ENCODE measurements around the gene MAPK8. TPM values are rescaled to one million over a fixed set of nuclear protein-coding genes. Genes with fewer than 3 reads are reported as not detected.

Gene MAPK8
- total and polyA plus RNA-seq, 9 of the 15 experiments (the other 6 are each of a cell fraction or from before 2014, with no cell fraction given) = 6.4 to 159 (median 71.0) TPM

- TF ChIP-seq AFF1 (IDR thresholded peaks at IDR 0.05; ENCODE audit: low read depth in 1 of 2, partially characterized antibody in 2 of 2) (no peak), THRB (CRISPR knock-in tag; conservative IDR thresholded peaks at IDR 0.05) (no peak), KDM2B (CRISPR knock-in tag; IDR thresholded peaks at IDR 0.05) (no peak), FOXJ2 (tag; IDR thresholded peaks at IDR 0.05) (no peak), KLF13 (tag; IDR thresholded peaks at IDR 0.05; ENCODE audit: borderline replicate concordance, low read depth) (no peak), ZNF124 (CRISPR knock-in tag; IDR thresholded peaks at IDR 0.05) (no peak), ZBTB8A (IDR thresholded peaks at IDR 0.05; ENCODE audit: partially characterized antibody) (no peak), NR1H2 (CRISPR knock-in tag; IDR thresholded peaks at IDR 0.05) (no peak), ZNF133 (CRISPR knock-in tag; IDR thresholded peaks at IDR 0.05) (no peak)
- TF ChIP-seq, protein P1, sequence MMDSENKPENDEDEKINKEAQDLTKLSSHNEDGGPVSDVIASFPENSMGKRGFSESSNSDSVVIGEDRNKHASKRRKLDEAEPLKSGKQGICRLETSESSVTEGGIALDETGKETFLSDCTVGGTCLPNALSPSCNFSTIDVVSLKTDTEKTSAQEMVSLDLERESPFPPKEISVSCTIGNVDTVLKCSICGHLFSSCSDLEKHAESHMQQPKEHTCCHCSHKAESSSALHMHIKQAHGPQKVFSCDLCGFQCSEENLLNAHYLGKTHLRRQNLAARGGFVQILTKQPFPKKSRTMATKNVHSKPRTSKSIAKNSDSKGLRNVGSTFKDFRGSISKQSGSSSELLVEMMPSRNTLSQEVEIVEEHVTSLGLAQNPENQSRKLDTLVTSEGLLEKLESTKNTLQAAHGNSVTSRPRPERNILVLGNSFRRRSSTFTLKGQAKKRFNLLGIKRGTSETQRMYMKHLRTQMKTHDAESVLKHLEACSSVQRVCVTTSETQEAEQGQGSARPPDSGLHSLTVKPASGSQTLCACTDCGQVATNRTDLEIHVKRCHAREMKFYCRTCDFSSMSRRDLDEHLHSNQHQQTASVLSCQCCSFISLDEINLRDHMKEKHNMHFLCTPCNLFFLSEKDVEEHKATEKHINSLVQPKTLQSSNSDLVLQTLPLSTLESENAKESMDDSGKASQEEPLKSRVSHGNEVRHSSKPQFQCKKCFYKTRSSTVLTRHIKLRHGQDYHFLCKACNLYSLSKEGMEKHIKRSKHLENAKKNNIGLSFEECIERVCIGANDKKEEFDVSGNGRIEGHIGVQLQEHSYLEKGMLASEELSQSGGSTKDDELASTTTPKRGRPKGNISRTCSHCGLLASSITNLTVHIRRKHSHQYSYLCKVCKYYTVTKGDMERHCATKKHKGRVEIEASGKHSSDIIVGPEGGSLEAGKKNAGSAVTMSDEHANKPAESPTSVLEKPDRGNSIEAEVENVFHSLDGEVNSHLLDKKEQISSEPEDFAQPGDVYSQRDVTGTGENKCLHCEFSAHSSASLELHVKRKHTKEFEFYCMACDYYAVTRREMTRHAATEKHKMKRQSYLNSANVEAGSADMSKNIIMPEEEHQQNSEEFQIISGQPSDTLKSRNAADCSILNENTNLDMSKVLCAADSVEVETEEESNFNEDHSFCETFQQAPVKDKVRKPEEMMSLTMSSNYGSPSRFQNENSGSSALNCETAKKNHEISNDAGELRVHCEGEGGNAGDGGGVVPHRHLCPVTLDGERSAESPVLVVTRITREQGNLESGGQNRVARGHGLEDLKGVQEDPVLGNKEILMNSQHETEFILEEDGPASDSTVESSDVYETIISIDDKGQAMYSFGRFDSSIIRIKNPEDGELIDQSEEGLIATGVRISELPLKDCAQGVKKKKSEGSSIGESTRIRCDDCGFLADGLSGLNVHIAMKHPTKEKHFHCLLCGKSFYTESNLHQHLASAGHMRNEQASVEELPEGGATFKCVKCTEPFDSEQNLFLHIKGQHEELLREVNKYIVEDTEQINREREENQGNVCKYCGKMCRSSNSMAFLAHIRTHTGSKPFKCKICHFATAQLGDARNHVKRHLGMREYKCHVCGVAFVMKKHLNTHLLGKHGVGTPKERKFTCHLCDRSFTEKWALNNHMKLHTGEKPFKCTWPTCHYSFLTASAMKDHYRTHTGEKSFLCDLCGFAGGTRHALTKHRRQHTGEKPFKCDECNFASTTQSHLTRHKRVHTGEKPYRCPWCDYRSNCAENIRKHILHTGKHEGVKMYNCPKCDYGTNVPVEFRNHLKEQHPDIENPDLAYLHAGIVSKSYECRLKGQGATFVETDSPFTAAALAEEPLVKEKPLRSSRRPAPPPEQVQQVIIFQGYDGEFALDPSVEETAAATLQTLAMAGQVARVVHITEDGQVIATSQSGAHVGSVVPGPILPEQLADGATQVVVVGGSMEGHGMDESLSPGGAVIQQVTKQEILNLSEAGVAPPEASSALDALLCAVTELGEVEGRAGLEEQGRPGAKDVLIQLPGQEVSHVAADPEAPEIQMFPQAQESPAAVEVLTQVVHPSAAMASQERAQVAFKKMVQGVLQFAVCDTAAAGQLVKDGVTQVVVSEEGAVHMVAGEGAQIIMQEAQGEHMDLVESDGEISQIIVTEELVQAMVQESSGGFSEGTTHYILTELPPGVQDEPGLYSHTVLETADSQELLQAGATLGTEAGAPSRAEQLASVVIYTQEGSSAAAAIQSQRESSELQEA (IDR thresholded peaks at IDR 0.05; ENCODE audit: low read depth) = no peak
- TF ChIP-seq, protein P2, sequence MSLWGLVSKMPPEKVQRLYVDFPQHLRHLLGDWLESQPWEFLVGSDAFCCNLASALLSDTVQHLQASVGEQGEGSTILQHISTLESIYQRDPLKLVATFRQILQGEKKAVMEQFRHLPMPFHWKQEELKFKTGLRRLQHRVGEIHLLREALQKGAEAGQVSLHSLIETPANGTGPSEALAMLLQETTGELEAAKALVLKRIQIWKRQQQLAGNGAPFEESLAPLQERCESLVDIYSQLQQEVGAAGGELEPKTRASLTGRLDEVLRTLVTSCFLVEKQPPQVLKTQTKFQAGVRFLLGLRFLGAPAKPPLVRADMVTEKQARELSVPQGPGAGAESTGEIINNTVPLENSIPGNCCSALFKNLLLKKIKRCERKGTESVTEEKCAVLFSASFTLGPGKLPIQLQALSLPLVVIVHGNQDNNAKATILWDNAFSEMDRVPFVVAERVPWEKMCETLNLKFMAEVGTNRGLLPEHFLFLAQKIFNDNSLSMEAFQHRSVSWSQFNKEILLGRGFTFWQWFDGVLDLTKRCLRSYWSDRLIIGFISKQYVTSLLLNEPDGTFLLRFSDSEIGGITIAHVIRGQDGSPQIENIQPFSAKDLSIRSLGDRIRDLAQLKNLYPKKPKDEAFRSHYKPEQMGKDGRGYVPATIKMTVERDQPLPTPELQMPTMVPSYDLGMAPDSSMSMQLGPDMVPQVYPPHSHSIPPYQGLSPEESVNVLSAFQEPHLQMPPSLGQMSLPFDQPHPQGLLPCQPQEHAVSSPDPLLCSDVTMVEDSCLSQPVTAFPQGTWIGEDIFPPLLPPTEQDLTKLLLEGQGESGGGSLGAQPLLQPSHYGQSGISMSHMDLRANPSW (CRISPR knock-in tag; IDR thresholded peaks at IDR 0.05) = no peak
Measured at GRCh38 chr10:48468130-48468790, 161.8 kb downstream of the MAPK8 start (continued).

Data from K562 (cell line).